SH-SY5Y (cell line): ENCODE measurements around the gene EFHC2.

Source experiments
- GATA2 ChIP-seq: IDR thresholded peaks from 2 replicates; pipeline ENCODE4 v1.6.1; 2011; ENCODE audit warnings: mild to moderate bottlenecking, low read depth, low read length
- GATA3 ChIP-seq: IDR thresholded peaks from 2 replicates; pipeline ENCODE4 v1.6.1; 2011; ENCODE audit warnings: low read depth, mild to moderate bottlenecking, low read length, moderate library complexity

Gene EFHC2

GRCh38 chrX:44261286-44261685, 82.2 kb downstream of the EFHC2 start:
- TF ChIP-seq GATA2 (no peak), GATA3 (no peak)

- TF ChIP-seq GATA2 (no peak), GATA3 (no peak)
Observed at GRCh38 chrX:44260609-44261008, 82.9 kb downstream of the EFHC2 start.

DNA sequence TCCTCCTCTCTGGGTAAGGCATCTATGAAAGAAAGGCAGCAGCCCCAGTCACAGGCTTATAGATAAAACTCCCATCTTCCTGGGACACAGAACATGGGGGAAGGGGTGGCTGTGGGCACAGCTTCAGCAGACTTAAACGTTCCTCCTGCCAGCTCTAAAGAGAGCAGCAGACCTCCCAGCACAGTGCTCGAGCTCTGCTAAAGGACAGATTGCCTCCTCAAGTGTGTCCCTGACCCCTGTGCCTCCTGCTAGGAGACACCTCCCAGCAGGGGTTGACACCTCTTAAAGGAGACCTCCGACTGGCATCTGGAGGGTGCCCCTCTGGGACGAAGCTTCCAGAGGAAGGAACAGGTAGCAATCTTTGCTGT, 89.9 kb downstream of the EFHC2 start:
- TF ChIP-seq GATA3, result no peak
- TF ChIP-seq GATA2, result no peak

- TF ChIP-seq GATA2 (no peak), GATA3 (no peak)
Observed at GRCh38 chrX:44247468-44247867, 96.0 kb downstream of the EFHC2 start.

- no peak for TF ChIP-seq GATA2
- TF ChIP-seq GATA3, result no peak
Observed at GRCh38 chrX:44246826-44247225, 96.6 kb downstream of the EFHC2 start.

DNA sequence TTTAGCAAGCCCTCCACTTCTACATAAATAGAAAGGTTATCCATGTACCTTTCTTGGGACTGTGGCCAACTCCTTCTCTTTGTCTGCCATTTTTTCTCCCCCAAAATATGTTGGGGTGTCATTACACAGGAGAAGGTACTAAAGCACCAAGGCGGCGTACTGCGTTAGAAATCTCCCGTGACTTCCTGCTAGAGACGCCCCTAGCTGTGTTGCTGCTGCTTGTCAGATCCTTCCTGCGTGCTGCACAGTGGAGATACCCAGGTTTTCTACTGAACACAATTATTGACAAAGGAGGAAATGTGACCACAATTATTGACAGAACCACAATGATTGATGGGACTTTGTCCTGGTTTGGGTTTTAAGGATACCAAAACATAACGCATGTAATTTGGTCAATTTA, 97.7 kb downstream of the EFHC2 start:
- TF ChIP-seq GATA3 (no peak), GATA2 (no peak)

DNA sequence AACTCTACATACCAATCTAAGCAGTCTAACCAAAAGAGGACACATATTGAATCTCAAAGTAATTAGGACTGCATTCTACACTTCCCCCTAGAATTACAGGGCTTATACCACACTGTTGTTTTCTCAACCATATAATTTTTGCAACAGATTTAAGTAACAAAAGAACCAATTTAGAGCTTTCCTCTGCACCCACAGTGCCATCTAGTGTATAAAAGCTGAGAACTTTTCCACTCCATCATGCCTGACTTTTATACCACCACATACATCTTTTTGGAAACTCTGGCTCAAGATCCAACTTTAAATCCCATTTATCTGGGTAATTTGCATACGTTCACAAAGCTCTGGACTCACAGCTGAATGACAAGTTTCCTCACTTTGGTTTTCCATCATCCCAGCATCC, 99.5 kb downstream of the EFHC2 start:
- TF ChIP-seq GATA2, result no peak
- no peak for TF ChIP-seq GATA3

GRCh38 chrX:44241546-44241945, 101.9 kb downstream of the EFHC2 start:
- TF ChIP-seq GATA3 (no peak), GATA2 (no peak)

- TF ChIP-seq GATA3, result no peak
- no peak for TF ChIP-seq GATA2
Observed at GRCh38 chrX:44240036-44240435, 103.4 kb downstream of the EFHC2 start.

GRCh38 chrX:44239036-44239435, 104.4 kb downstream of the EFHC2 start:
- TF ChIP-seq GATA3, result no peak
- TF ChIP-seq GATA2, result no peak

GRCh38 chrX:44235534-44235933, 107.9 kb downstream of the EFHC2 start:
- TF ChIP-seq GATA3, result no peak
- TF ChIP-seq GATA2, result no peak

DNA sequence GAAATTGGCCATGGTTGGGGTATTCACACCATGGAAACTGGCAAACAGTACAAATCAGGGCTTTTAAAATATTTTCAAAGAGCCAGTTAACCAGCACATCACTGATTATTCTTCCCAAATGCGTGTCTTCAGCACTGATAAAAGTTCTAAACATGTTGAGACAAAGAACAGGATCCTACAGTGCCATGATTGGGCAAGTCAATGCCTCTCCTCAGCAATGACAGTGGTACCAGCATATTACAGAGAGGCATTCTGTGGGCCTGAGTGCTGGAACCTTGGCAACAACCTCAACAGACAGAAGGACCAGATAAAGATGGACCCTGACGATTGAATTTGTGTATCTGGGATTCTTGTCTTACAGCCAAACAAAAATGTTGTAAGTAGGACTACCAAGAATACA, 108.9 kb downstream of the EFHC2 start:
- no peak for TF ChIP-seq GATA2
- TF ChIP-seq GATA3, result no peak

DNA sequence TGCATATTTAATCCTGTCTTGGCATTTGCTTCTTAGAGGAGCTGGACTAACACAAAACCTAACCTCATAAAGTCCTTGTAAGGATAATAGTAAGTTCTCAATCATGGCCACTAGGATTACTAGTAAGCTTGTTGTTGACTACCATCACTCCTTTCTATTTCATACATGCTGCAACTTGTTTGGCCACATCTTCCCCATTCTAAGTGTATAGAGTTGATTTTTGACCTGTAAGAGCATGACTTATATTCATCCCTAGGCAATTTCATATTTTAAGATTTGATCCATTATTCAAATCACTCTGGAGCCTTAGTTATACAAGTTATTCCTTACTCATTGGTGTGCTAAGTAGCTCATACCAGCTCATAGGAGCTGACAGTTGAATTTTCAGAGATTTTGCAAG, 109.4 kb downstream of the EFHC2 start:
- no peak for TF ChIP-seq GATA3
- TF ChIP-seq GATA2, result no peak

GRCh38 chrX:44232081-44232480, 111.4 kb downstream of the EFHC2 start:
- no peak for TF ChIP-seq GATA3
- TF ChIP-seq GATA2, result no peak

- TF ChIP-seq GATA3, result no peak
Observed at GRCh38 chrX:44228621-44229020, 114.9 kb downstream of the EFHC2 start.

- TF ChIP-seq GATA2 (no peak), GATA3 (no peak)
Observed at GRCh38 chrX:44227991-44228390, 115.5 kb downstream of the EFHC2 start.
